HepG2 (cell line): ENCODE measurements around the gene TAAR6.

Source experiments
- ARHGAP35 ChIP-seq: sonication (generic); formaldehyde crosslinking; IDR thresholded peaks from 2 replicates; pipeline ENCODE4 v1.9.0; 2022; ENCODE audit warnings: mild to moderate bottlenecking, inconsistent platforms, moderate library complexity, missing genetic modification reagents, borderline replicate concordance
- CTCF ChIP-seq: sonication (generic); formaldehyde crosslinking; IDR thresholded peaks from 2 replicates; pipeline ENCODE4 v1.5.0; 2020; ENCODE audit warnings: mild to moderate bottlenecking, missing genetic modification reagents, moderate library complexity
- ESRRA ChIP-seq: sonication (generic); formaldehyde crosslinking; IDR thresholded peaks from 2 replicates; pipeline ENCODE4 v1.5.1; 2020; ENCODE audit warnings: mild to moderate bottlenecking, low read depth, missing genetic modification reagents
- MTERF4 ChIP-seq: sonication (generic); formaldehyde crosslinking; IDR thresholded peaks from 2 replicates; pipeline ENCODE4 v1.8.0; 2023; ENCODE audit warnings: mild to moderate bottlenecking, missing genetic modification reagents
- SUZ12 ChIP-seq: fragments of 150-350 bp; IDR thresholded peaks from 2 replicates; pipeline ENCODE4 v1.6.1; 2014; ENCODE audit warnings: low read depth, low read length
- TCF7L2 ChIP-seq: IDR thresholded peaks from 2 replicates; pipeline ENCODE4 v1.6.1; 2011; ENCODE audit warnings: mild to moderate bottlenecking, low read depth, low read length, moderate library complexity
- ZNF740 ChIP-seq: sonication (generic); formaldehyde crosslinking; IDR thresholded peaks from 2 replicates; pipeline ENCODE4 v1.4.0; 2020; ENCODE audit warnings: missing genetic modification reagents

GRCh38 chr6:132537145-132537544 lies 33.0 kb upstream of the TAAR6 start:
- TF ChIP-seq ZNF740 (CRISPR knock-in tag), result no peak
- TF ChIP-seq ESRRA (CRISPR knock-in tag), result no peak
- no peak for TF ChIP-seq ARHGAP35 (CRISPR knock-in tag)
- no peak for TF ChIP-seq MTERF4
- TF ChIP-seq TCF7L2, result no peak
- no peak for TF ChIP-seq SUZ12
- TF ChIP-seq CTCF (CRISPR knock-in tag), result no peak
